ENCODE data around the gene AKAP17A. TPM values are rescaled to one million over a fixed set of nuclear protein-coding genes. Genes with fewer than 3 reads are reported as not detected.

Gene AKAP17A
- total RNA-seq, 1 experiment from 2014 or later = 39.9 TPM

DNA sequence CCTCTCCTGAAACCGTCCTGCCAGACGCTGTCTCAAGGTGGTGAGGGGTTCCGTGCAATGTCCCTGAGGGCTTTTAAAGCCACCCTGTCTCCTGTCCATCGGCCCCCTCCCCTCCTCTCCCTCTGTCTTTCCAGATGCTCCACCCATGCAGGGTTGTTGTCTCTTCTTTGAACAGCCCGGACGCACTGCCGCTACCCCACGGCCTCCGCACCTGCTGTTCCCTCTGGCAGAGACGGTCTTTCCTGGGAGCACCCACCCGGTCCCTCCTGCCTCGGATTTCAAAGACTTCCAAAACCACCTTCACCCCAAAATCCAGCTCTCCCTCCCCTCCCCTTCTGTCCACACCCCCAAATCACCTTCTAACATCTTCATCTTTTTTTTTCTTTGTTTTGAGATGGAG lies 19.3 kb downstream of the AKAP17A start:
- TF ChIP-seq, protein P1, sequence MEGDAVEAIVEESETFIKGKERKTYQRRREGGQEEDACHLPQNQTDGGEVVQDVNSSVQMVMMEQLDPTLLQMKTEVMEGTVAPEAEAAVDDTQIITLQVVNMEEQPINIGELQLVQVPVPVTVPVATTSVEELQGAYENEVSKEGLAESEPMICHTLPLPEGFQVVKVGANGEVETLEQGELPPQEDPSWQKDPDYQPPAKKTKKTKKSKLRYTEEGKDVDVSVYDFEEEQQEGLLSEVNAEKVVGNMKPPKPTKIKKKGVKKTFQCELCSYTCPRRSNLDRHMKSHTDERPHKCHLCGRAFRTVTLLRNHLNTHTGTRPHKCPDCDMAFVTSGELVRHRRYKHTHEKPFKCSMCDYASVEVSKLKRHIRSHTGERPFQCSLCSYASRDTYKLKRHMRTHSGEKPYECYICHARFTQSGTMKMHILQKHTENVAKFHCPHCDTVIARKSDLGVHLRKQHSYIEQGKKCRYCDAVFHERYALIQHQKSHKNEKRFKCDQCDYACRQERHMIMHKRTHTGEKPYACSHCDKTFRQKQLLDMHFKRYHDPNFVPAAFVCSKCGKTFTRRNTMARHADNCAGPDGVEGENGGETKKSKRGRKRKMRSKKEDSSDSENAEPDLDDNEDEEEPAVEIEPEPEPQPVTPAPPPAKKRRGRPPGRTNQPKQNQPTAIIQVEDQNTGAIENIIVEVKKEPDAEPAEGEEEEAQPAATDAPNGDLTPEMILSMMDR (IDR thresholded peaks at IDR 0.05; ENCODE audit: unreplicated experiment) = no peak
- Mint-ChIP-seq H3K36me3 (ENCODE audit: insufficient read depth, unreplicated experiment) (peaks cover 8% of the 10 kb centered on the region), H3K4me3 (ENCODE audit: low read depth, unreplicated experiment) (no peak overlapping the region), H3K4me1 (ENCODE audit: low read depth, unreplicated experiment) (no peaks in the 10 kb centered on the region), H3K27me3 (ENCODE audit: unreplicated experiment) (no peaks in the 10 kb centered on the region), H3K27ac (ENCODE audit: unreplicated experiment) (no peak overlapping the region), H3K9me3 (ENCODE audit: low read depth, unreplicated experiment) (no peaks in the 10 kb centered on the region)
- CTCF ChIA-PET = no interaction called here
- BruUV-seq (replicated peaks) = no TSS peak
- no peak for DNase-seq
- intact Hi-C loops (cut with micrococcal nuclease; ENCODE audit: unreplicated experiment) = no loop called here

DNA sequence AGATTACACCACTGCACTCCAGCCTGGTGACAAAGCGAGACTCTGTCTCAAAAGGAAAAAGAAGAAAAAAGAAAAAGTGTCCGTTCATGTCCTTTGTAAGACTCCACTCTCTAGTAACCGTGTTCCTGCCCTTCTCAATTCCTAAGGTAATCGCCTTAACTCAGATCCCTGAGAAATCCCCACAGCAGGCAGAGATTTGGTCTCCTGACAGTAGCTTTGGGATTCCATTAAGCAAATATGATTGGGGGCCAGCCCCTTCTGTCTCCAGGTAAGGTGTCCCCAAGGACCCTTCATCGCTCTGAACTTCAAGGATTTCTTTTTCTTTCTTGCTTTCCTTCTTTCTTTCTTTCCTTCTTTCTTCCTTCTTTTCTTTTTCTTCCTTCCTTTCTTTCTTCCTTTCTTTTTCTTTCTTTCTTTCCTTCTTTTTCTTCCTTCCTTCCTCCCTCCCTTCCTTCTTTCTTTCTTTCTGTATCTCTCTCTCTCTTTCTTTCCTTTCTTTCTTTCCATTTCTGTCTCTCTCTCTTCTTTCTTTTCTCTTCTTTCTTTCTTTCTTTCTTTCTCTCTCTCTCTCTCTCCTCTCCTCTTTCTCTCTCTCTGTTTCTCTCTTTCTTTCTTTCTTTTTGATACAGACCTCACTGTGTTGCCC lies 21.4 kb downstream of the AKAP17A start:
- CTCF ChIA-PET = no interaction called here
- intact Hi-C loops (cut with micrococcal nuclease; ENCODE audit: unreplicated experiment) = no loop called here
- H3K27me3 Mint-ChIP-seq (ENCODE audit: unreplicated experiment) = no peaks in the 10 kb centered on the region
- no peak overlapping the region for H3K27ac Mint-ChIP-seq (ENCODE audit: unreplicated experiment)
- no peak for DNase-seq
- BruUV-seq (replicated peaks) = no TSS peak
- peaks cover 8% of the 10 kb centered on the region for H3K36me3 Mint-ChIP-seq (ENCODE audit: insufficient read depth, unreplicated experiment)
- no peaks in the 10 kb centered on the region for H3K9me3 Mint-ChIP-seq (ENCODE audit: low read depth, unreplicated experiment)
- no peaks in the 10 kb centered on the region for H3K4me1 Mint-ChIP-seq (ENCODE audit: low read depth, unreplicated experiment)
- TF ChIP-seq, protein P1 (IDR thresholded peaks at IDR 0.05; ENCODE audit: unreplicated experiment) = no peak
- H3K4me3 Mint-ChIP-seq (ENCODE audit: low read depth, unreplicated experiment) = no peak overlapping the region

DNA sequence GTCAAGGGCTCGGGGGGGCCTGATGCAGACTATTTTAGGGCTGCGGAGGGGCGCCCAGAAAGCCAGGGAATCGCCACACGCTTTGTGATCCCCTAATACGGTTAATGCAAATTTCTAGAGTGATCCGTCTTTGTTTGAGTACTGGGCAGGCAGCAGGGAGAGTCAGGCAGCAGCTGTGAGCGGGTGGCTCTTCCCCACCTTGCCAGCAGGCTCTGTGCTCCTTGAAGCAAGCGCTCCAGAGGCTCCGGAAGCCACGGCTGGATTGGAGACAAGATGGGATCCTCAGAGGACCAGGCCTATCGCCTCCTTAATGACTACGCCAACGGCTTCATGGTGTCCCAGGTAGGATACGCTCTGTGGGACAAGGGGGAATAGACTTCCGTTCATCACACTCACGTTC lies 23.5 kb downstream of the AKAP17A start, which contains the start of gene ASMT:
Gene ASMT, plus strand, starts transcription at position 133 of the 400 bp plus-strand sequence. Its CDS starts 141 bp downstream, at position 274.
- intact Hi-C loops (cut with micrococcal nuclease; ENCODE audit: unreplicated experiment) = no loop called here
- H3K36me3 Mint-ChIP-seq (ENCODE audit: insufficient read depth, unreplicated experiment) = no peaks in the 10 kb centered on the region
- TF ChIP-seq, protein P1 (IDR thresholded peaks at IDR 0.05; ENCODE audit: unreplicated experiment) = no peak
- no peak within 1 kb of the TSS for H3K4me3 Mint-ChIP-seq (ENCODE audit: low read depth, unreplicated experiment)
- H3K27me3 Mint-ChIP-seq (ENCODE audit: unreplicated experiment) = no peaks in the 10 kb centered on the region
- no peaks in the 10 kb centered on the region for H3K4me1 Mint-ChIP-seq (ENCODE audit: low read depth, unreplicated experiment)
- no TSS peak for BruUV-seq (replicated peaks)
- CTCF ChIA-PET = no interaction called here
- no peak within 1 kb of the TSS for H3K27ac Mint-ChIP-seq (ENCODE audit: unreplicated experiment)
- no peaks in the 10 kb centered on the region for H3K9me3 Mint-ChIP-seq (ENCODE audit: low read depth, unreplicated experiment)
- DNase-seq = no peak

DNA sequence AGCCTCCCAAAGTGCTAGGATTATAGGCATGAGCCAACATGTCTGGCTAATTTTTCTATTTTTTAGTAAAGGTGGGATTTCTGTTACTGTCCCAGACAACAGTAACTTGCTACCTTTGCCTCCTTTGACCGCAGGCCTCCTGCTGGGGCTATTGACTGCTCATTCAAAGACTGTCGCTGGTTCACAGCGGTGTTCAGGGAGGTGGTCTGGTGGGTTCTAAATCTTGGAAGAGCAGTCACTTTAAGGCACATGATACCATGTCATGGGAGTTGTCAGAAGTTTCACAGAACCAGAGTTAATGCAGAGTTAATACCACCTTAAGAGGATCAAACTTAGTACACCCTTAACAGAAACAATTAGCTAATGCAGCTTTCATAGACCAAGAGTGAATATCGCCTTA lies 27.3 kb downstream of the AKAP17A start:
- TF ChIP-seq, protein P1 (IDR thresholded peaks at IDR 0.05; ENCODE audit: unreplicated experiment) = no peak
- CTCF ChIA-PET = no interaction called here
- no peak for DNase-seq
- Mint-ChIP-seq H3K4me3 (ENCODE audit: low read depth, unreplicated experiment) (no peak overlapping the region), H3K27me3 (ENCODE audit: unreplicated experiment) (no peaks in the 10 kb centered on the region), H3K27ac (ENCODE audit: unreplicated experiment) (no peak overlapping the region), H3K4me1 (ENCODE audit: low read depth, unreplicated experiment) (no peaks in the 10 kb centered on the region), H3K36me3 (ENCODE audit: insufficient read depth, unreplicated experiment) (no peaks in the 10 kb centered on the region), H3K9me3 (ENCODE audit: low read depth, unreplicated experiment) (no peaks in the 10 kb centered on the region)
- no TSS peak for BruUV-seq (replicated peaks)
- intact Hi-C loops (cut with micrococcal nuclease; ENCODE audit: unreplicated experiment) = no loop called here

Measured in Calu3 (cell line).